HG03039 (cell line): ENCODE measurements around the gene ALOXE3.
"Not testable (repeated sequence)": the region's sequence is repeated elsewhere in the genome, so short reads cannot be mapped to it uniquely, and the experiment has no call there.

Experiments
- ATAC-seq: cut with Tn5 transposase; IDR thresholded peaks from one replicate; pipeline ENCODE4 v1.9.1; 2021; ENCODE audit warnings: mild to moderate bottlenecking, moderate library complexity; ENCODE audit not compliant: unreplicated experiment

Gene ALOXE3

GRCh38 chr17:8122924-8123694 is 4.8 kb upstream of the ALOXE3 start:
- no peak for ATAC-seq

GRCh38 chr17:8122422-8122923 is 4.2 kb upstream of the ALOXE3 start:
- ATAC-seq = no peak

GRCh38 chr17:8121681-8122421 is 3.5 kb upstream of the ALOXE3 start:
- ATAC-seq = no peak

GRCh38 chr17:8121407-8121680 is 3.0 kb upstream of the ALOXE3 start:
- ATAC-seq = no peak

- no peak for ATAC-seq
Observed at GRCh38 chr17:8120520-8121406, 2.4 kb upstream of the ALOXE3 start.

- no peak for ATAC-seq
Observed at GRCh38 chr17:8119581-8120519, 1.5 kb upstream of the ALOXE3 start.

- ATAC-seq = peak; percentile 38
Observed at GRCh38 chr17:8118769-8119580, 661 bp upstream of the ALOXE3 start.

GRCh38 chr17:8117367-8117979 is 841 bp downstream of the ALOXE3 start:
- no peak for ATAC-seq

- ATAC-seq = no peak
Observed at GRCh38 chr17:8116776-8117175, 1.5 kb downstream of the ALOXE3 start.

GRCh38 chr17:8110907-8111306 is 7.4 kb downstream of the ALOXE3 start:
- no peak for ATAC-seq

- ATAC-seq = no peak
Observed at GRCh38 chr17:8110456-8110804, 7.9 kb downstream of the ALOXE3 start.

GRCh38 chr17:8109661-8110455 is 8.5 kb downstream of the ALOXE3 start:
- ATAC-seq = no peak

GRCh38 chr17:8108972-8109660 is 9.2 kb downstream of the ALOXE3 start:
- ATAC-seq = no peak

GRCh38 chr17:8106980-8107379 is 11.3 kb downstream of the ALOXE3 start:
- not testable (repeated sequence) for ATAC-seq

- ATAC-seq = no peak
Observed at GRCh38 chr17:8105957-8106398, 12.3 kb downstream of the ALOXE3 start.

GRCh38 chr17:8104911-8105310 is 13.4 kb downstream of the ALOXE3 start:
- ATAC-seq = no peak

GRCh38 chr17:8103549-8103948 is 14.8 kb downstream of the ALOXE3 start:
- ATAC-seq = no peak

GRCh38 chr17:8101721-8102120 is 16.6 kb downstream of the ALOXE3 start:
- ATAC-seq = no peak
